Measurements from ENCODE around the gene UTY. TPM values are rescaled to one million over a fixed set of nuclear protein-coding genes. Genes with fewer than 3 reads are reported as not detected.

The UTY gene
- total RNA-seq (2011; cell fraction: chromatin; rRNA removed; ENCODE audit: low replicate concordance), result not detected in 2 replicates
- total RNA-seq (2011; cell fraction: nucleolus; rRNA removed), result not detected in 2 replicates
- not detected in 2 replicates for total RNA-seq (2011; cell fraction: nucleoplasm; rRNA removed)
- not detected in 2 replicates for total RNA-seq (2014; rRNA removed)
- not detected in 2 replicates for total RNA-seq (2014; rRNA removed; fragmentation: Illumina TruSeq; extraction: Trizol)
- total RNA-seq (2015; rRNA removed; fragmentation: Illumina TruSeq; extraction: Trizol), result not detected in 2 replicates
- total RNA-seq (2021), result 0.09 and 0.25 TPM in 2 replicates
- polyA plus RNA-seq (2011; rRNA removed), result not detected in 2 replicates
- polyA plus RNA-seq (2011; cell fraction: cytosol; rRNA removed), result not detected in 2 replicates
- not detected in 2 replicates for polyA plus RNA-seq (2011; cell fraction: nucleus; rRNA removed)
- polyA plus RNA-seq (2012), result not detected in 2 replicates
- not detected in 2 replicates for polyA plus RNA-seq (2014; fragmentation: Illumina TruSeq; extraction: Trizol)
- polyA plus RNA-seq (2014; fragmentation: Nextera tagmentation; extraction: Ambion mirVana), result not detected
- not detected in 2 replicates for polyA plus RNA-seq (2014; rRNA removed)
- not detected in 2 replicates for polyA minus RNA-seq (2011; rRNA and poly(A)+ RNA removed)
- polyA minus RNA-seq (2011; cell fraction: cytosol; rRNA and poly(A)+ RNA removed), result not detected in 2 replicates
- polyA minus RNA-seq (2011; cell fraction: nucleus; rRNA and poly(A)+ RNA removed), result not detected in 2 replicates
- percentile 6 among the genes with signal in this experiment for Bru-seq, nascent RNA
- percentile 7 among the genes with signal in this experiment for BruChase-seq, experiment 1, labeled RNA remaining after a 2-hour chase
- BruChase-seq, experiment 2, labeled RNA remaining after a 6-hour chase, result percentile 10 among the genes with signal in this experiment
- long read RNA-seq, experiment 1, result 0 reads
- long read RNA-seq, experiment 2, result 0 reads
- long read RNA-seq, experiment 3, result 0 reads

DNA sequence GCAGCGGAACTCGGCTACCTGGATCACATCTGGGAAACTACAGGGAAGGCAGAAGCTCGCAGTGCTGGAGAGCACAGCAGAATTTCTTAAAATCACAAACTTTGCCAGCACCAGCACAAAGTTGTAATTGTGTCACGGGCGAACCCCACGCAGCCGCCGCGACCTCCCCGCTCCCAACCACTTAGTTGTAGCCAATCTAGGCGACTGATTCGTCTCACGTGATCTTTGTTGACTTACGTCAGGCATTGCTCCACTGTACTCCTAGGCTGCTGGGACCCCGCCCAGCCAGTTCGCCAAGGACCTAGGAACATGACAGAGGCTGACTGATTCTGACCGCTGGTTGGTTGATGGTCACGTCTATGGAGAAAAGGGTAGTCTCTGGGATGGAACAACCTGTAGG, at the start of gene UTY:
TSS of gene UTY (minus strand) at position 206 of the 400 bp plus-strand sequence. CDS start 368 bp downstream, outside the sequence.
- no CpG with 5 or more reads among the region's 18 CpGs for WGBS (ENCODE audit: insufficient coverage, low coverage, missing lambda C conversion rate)
- Histone ChIP-seq H3K27ac (ENCODE audit: extremely low read depth, low read depth, low read length) (no peak within 1 kb of the TSS), H4K20me1 (replicated peaks; ENCODE audit: control insufficient read depth, insufficient read depth, low read length) (no peaks in the 10 kb centered on the region), H3K9me3 (replicated peaks; ENCODE audit: control insufficient read depth, insufficient read depth, low read depth, low read length) (no peaks in the 10 kb centered on the region), H3K27me3 (ENCODE audit: control insufficient read depth in 2 of 2, insufficient read depth in 2 of 2, low read length in 2 of 2) (no peaks in the 10 kb centered on the region), H3K9ac (ENCODE audit: insufficient read depth in 1 of 2, low read depth in 2 of 2, low read length in 2 of 2) (no peak within 1 kb of the TSS), H3K4me2 (ENCODE audit: insufficient read depth, low read length) (no peak within 1 kb of the TSS), H3K79me2 (ENCODE audit: control insufficient read depth, insufficient read depth, low read length) (no peaks in the 10 kb centered on the region), H3K36me3 (ENCODE audit: control insufficient read depth, insufficient read depth, low read length) (no peaks in the 10 kb centered on the region), H3K4me1 (replicated peaks in 1 of 2; ENCODE audit: control insufficient read depth in 2 of 2, insufficient read depth in 2 of 2, low read length in 2 of 2) (no peaks in the 10 kb centered on the region), H2AFZ (ENCODE audit: low read depth, low read length) (no peak within 1 kb of the TSS), H3K4me3 (no peak within 1 kb of the TSS), H3K9me1 (ENCODE audit: control insufficient read depth, insufficient read depth, low read length) (no peaks in the 10 kb centered on the region)
- intact Hi-C loops (cut with micrococcal nuclease) (no loop called here), in situ Hi-C loops (cut with MboI) (no loop called here)
- CTCF ChIA-PET (ENCODE audit: low intra/inter-chr PET ratio), result no interaction called here
- DNase-seq (ENCODE audit: extremely low read depth in 1 of 4, low spot score in 3 of 4) (no peak), ATAC-seq (no peak), FAIRE-seq (no peak)
- BruUV-seq (replicated peaks), result no TSS peak
- POLR2A ChIA-PET, result no interaction called here
- TF ChIP-seq EHMT2 (IDR thresholded peaks at IDR 0.05) (no peak), SMARCA5 (IDR thresholded peaks at IDR 0.05) (no peak)
- TF ChIP-seq, protein P1, sequence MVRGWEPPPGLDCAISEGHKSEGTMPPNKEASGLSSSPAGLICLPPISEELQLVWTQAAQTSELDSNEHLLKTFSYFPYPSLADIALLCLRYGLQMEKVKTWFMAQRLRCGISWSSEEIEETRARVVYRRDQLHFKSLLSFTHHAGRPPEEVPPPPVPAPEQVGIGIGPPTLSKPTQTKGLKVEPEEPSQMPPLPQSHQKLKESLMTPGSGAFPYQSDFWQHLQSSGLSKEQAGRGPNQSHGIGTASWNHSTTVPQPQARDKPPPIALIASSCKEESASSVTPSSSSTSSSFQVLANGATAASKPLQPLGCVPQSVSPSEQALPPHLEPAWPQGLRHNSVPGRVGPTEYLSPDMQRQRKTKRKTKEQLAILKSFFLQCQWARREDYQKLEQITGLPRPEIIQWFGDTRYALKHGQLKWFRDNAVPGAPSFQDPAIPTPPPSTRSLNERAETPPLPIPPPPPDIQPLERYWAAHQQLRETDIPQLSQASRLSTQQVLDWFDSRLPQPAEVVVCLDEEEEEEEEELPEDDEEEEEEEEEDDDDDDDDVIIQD (CRISPR knock-in tag; IDR thresholded peaks at IDR 0.05), result no peak
- TF ChIP-seq, protein P2, sequence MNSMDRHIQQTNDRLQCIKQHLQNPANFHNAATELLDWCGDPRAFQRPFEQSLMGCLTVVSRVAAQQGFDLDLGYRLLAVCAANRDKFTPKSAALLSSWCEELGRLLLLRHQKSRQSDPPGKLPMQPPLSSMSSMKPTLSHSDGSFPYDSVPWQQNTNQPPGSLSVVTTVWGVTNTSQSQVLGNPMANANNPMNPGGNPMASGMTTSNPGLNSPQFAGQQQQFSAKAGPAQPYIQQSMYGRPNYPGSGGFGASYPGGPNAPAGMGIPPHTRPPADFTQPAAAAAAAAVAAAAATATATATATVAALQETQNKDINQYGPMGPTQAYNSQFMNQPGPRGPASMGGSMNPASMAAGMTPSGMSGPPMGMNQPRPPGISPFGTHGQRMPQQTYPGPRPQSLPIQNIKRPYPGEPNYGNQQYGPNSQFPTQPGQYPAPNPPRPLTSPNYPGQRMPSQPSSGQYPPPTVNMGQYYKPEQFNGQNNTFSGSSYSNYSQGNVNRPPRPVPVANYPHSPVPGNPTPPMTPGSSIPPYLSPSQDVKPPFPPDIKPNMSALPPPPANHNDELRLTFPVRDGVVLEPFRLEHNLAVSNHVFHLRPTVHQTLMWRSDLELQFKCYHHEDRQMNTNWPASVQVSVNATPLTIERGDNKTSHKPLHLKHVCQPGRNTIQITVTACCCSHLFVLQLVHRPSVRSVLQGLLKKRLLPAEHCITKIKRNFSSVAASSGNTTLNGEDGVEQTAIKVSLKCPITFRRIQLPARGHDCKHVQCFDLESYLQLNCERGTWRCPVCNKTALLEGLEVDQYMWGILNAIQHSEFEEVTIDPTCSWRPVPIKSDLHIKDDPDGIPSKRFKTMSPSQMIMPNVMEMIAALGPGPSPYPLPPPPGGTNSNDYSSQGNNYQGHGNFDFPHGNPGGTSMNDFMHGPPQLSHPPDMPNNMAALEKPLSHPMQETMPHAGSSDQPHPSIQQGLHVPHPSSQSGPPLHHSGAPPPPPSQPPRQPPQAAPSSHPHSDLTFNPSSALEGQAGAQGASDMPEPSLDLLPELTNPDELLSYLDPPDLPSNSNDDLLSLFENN (IDR thresholded peaks at IDR 0.05; ENCODE audit: low read depth in 2 of 2, low read length in 2 of 2), result no peak
